SH-SY5Y (cell line): ENCODE data around the gene MGAT5.

Experiments
- GATA2 ChIP-seq: IDR thresholded peaks from 2 replicates; pipeline ENCODE4 v1.6.1; 2011; ENCODE audit warnings: mild to moderate bottlenecking, low read depth, low read length
- GATA3 ChIP-seq: IDR thresholded peaks from 2 replicates; pipeline ENCODE4 v1.6.1; 2011; ENCODE audit warnings: low read depth, mild to moderate bottlenecking, low read length, moderate library complexity

GRCh38 chr2:134462275-134462674, 208.4 kb downstream of the MGAT5 start:
- TF ChIP-seq GATA2 (no peak), GATA3 (no peak)
